Measurements from ENCODE around the gene MAP4.

DNA sequence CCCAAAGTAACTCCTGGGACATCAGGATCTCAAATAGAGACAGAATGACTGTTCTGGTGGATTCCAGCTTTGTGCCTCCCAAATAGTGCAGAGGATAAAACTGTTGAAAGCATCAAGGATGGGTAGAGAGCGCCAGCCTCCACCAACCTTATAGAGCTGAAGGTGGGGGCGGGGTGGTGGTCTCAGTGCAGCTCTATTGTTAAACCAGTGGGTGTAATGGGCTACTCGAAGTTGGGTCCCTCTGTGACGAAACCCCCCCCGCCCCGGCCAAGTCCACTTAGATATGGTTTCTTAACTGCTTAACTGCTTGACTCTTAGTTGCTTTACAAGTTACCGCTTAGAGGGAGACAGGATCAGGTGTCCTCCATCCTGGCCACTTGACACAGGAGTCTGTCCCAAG is 190.6 kb downstream of the MAP4 start:
- TF ChIP-seq POLR2A (IDR thresholded peaks at IDR 0.05), result no peak
- TF ChIP-seq, protein P1, sequence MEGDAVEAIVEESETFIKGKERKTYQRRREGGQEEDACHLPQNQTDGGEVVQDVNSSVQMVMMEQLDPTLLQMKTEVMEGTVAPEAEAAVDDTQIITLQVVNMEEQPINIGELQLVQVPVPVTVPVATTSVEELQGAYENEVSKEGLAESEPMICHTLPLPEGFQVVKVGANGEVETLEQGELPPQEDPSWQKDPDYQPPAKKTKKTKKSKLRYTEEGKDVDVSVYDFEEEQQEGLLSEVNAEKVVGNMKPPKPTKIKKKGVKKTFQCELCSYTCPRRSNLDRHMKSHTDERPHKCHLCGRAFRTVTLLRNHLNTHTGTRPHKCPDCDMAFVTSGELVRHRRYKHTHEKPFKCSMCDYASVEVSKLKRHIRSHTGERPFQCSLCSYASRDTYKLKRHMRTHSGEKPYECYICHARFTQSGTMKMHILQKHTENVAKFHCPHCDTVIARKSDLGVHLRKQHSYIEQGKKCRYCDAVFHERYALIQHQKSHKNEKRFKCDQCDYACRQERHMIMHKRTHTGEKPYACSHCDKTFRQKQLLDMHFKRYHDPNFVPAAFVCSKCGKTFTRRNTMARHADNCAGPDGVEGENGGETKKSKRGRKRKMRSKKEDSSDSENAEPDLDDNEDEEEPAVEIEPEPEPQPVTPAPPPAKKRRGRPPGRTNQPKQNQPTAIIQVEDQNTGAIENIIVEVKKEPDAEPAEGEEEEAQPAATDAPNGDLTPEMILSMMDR (IDR thresholded peaks at IDR 0.05 in 4 of 5, conservative IDR thresholded peaks at IDR 0.05 in 1 of 5), result no peak
